Measurements from ENCODE around the gene PEF1. TPM values are rescaled to one million over a fixed set of nuclear protein-coding genes. Genes with fewer than 3 reads are reported as not detected.

Gene PEF1
- total and polyA plus RNA-seq, 2 experiments from 2014 or later, result 22.3 to 68.5 TPM

DNA sequence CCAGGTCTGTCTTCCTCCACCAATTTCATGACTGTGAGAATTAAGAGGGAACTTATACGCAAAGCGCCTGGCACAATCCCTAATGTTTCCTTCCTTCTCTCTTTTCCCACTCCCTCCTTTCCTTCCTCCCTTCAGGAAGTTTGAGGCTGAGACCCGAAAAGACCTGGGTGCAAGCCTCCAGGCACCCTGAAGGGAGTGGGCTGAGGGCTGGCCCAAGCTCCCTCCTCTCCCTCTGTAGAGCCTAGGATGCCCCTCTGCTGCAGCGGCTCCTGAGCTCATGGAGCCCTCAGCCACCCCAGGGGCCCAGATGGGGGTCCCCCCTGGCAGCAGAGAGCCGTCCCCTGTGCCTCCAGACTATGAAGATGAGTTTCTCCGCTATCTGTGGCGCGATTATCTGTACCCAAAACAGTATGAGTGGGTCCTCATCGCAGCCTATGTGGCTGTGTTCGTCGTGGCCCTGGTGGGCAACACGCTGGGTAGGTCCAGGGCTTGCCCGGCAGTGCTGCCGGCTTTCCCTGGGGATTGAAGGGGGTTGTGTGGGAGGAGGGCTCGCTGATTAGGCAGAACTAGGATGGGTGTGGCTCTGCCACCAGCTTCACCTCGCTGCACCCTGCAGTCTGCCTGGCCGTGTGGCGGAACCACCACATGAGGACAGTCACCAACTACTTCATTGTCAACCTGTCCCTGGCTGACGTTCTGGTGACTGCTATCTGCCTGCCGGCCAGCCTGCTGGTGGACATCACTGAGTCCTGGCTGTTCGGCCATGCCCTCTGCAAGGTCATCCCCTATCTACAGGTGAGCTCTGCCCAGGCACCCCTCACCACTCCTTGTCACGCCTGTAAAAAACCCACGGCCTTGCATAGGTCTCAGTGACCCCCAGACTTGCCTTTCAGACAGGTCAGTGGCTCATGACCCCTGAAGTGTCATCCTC lies 25.5 kb downstream of the PEF1 start (continued):
- TF ChIP-seq ZNF114 (CRISPR knock-in tag; IDR thresholded peaks at IDR 0.05) (no peak), ZNF331 (CRISPR knock-in tag; IDR thresholded peaks at IDR 0.05; ENCODE audit: low read depth) (no peak)
- TF ChIP-seq, protein P1, sequence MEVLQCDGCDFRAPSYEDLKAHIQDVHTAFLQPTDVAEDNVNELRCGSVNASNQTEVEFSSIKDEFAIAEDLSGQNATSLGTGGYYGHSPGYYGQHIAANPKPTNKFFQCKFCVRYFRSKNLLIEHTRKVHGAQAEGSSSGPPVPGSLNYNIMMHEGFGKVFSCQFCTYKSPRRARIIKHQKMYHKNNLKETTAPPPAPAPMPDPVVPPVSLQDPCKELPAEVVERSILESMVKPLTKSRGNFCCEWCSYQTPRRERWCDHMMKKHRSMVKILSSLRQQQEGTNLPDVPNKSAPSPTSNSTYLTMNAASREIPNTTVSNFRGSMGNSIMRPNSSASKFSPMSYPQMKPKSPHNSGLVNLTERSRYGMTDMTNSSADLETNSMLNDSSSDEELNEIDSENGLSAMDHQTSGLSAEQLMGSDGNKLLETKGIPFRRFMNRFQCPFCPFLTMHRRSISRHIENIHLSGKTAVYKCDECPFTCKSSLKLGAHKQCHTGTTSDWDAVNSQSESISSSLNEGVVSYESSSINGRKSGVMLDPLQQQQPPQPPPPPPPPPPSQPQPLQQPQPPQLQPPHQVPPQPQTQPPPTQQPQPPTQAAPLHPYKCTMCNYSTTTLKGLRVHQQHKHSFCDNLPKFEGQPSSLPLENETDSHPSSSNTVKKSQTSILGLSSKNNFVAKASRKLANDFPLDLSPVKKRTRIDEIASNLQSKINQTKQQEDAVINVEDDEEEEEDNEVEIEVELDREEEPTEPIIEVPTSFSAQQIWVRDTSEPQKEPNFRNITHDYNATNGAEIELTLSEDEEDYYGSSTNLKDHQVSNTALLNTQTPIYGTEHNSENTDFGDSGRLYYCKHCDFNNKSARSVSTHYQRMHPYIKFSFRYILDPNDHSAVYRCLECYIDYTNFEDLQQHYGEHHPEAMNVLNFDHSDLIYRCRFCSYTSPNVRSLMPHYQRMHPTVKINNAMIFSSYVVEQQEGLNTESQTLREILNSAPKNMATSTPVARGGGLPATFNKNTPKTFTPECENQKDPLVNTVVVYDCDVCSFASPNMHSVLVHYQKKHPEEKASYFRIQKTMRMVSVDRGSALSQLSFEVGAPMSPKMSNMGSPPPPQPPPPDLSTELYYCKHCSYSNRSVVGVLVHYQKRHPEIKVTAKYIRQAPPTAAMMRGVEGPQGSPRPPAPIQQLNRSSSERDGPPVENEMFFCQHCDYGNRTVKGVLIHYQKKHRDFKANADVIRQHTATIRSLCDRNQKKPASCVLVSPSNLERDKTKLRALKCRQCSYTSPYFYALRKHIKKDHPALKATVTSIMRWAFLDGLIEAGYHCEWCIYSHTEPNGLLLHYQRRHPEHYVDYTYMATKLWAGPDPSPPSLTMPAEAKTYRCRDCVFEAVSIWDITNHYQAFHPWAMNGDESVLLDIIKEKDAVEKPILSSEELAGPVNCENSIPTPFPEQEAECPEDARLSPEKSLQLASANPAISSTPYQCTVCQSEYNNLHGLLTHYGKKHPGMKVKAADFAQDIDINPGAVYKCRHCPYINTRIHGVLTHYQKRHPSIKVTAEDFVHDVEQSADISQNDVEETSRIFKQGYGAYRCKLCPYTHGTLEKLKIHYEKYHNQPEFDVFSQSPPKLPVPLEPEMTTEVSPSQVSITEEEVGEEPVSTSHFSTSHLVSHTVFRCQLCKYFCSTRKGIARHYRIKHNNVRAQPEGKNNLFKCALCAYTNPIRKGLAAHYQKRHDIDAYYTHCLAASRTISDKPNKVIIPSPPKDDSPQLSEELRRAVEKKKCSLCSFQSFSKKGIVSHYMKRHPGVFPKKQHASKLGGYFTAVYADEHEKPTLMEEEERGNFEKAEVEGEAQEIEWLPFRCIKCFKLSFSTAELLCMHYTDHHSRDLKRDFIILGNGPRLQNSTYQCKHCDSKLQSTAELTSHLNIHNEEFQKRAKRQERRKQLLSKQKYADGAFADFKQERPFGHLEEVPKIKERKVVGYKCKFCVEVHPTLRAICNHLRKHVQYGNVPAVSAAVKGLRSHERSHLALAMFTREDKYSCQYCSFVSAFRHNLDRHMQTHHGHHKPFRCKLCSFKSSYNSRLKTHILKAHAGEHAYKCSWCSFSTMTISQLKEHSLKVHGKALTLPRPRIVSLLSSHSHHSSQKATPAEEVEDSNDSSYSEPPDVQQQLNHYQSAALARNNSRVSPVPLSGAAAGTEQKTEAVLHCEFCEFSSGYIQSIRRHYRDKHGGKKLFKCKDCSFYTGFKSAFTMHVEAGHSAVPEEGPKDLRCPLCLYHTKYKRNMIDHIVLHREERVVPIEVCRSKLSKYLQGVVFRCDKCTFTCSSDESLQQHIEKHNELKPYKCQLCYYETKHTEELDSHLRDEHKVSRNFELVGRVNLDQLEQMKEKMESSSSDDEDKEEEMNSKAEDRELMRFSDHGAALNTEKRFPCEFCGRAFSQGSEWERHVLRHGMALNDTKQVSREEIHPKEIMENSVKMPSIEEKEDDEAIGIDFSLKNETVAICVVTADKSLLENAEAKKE (CRISPR knock-in tag; IDR thresholded peaks at IDR 0.05), result no peak

DNA sequence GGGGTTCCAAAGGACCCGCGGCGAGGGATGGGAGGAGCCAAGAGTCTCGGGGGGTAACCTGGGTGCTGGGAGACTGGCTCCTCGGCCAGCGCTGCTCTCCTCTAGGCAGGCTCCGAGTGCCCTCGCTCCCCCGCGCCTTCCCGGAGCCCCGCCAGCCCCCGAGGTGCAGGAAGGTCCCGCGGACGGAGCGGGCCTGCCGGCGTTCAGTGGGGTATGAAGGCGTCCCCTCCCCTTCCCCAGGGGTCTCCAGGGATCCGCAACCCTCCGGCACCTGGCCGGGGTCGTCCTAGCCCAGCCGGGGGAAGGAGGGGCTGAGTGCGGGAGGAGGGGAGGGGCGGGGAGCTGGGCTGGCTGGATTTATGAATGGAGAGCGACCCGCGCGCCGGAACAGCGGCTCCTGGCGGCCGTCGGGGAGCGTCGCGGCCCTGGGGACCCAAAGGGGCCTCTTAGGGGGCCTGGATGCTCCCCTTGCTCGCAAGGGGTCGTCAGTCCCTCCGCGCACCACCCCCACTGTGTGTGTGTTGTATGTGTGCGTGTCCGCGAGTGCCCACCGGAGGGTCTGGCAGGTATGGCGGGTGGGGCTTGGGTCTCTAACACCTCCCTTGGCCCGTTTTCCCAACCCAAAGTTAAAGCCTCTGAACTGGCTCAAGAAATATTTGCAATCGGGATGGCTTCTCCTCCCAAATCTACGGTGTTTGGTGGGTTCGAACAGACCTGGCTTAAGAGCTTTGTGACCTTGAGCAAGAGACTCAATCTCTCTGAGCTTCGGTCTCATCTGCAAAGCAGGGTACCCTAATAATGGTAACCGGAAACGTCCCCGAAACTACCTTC lies 26.5 kb downstream of the PEF1 start:
- Histone ChIP-seq H3K9me2 (ENCODE audit: insufficient read depth) (no peaks in the 10 kb centered on the region), H4K20me1 (replicated peaks; ENCODE audit: insufficient read depth) (no peaks in the 10 kb centered on the region), H3K4me3 (peak overlapping the region; percentile 91), H3F3A (replicated peaks; ENCODE audit: low read depth) (no peaks in the 10 kb centered on the region), H3K27me3 (ENCODE audit: insufficient read depth) (peaks cover 25% of the 10 kb centered on the region), H2AFZ (peak overlapping the region; percentile 96), H3K4me2 (peak overlapping the region; percentile 98), H3K79me2 (replicated peaks; ENCODE audit: insufficient read depth) (no peaks in the 10 kb centered on the region), H3K27ac (ENCODE audit: low read depth) (no peak overlapping the region), H3K36me3 (ENCODE audit: insufficient read depth) (no peaks in the 10 kb centered on the region), H3K4me1 (ENCODE audit: insufficient read depth) (no peaks in the 10 kb centered on the region)
- H3K27ac Mint-ChIP-seq, result no peak overlapping the region
- H3K4me3 Mint-ChIP-seq, result peak overlapping the region; percentile 62
- H3K36me3 Mint-ChIP-seq (ENCODE audit: low read depth), result no peaks in the 10 kb centered on the region
- ATAC-seq (peak; percentile 83), DNase-seq (ENCODE audit: low spot score) (peak; percentile 86)
- no peaks in the 10 kb centered on the region for H3K9me3 Mint-ChIP-seq
- H3K4me1 Mint-ChIP-seq, result peaks cover 9% of the 10 kb centered on the region
- peaks cover 19% of the 10 kb centered on the region for H3K27me3 Mint-ChIP-seq (ENCODE audit: insufficient read depth, low read depth, poor library complexity)
- TF ChIP-seq POLR2AphosphoS5 (IDR thresholded peaks at IDR 0.05; ENCODE audit: low read depth) (peak; percentile 51), STAT1 (IDR thresholded peaks at IDR 0.05; ENCODE audit: unreplicated experiment) (no peak), EZH2phosphoT487 (IDR thresholded peaks at IDR 0.05; ENCODE audit: unreplicated experiment) (no peak), EZH2 (IDR thresholded peaks at IDR 0.05; ENCODE audit: low read depth, unreplicated experiment) (no peak)
- TF ChIP-seq, protein P1 (CRISPR knock-in tag; IDR thresholded peaks at IDR 0.05), result no peak

All from GM23338 (cell line).